Measurements from ENCODE around the gene PCOLCE2. TPM values are rescaled to one million over a fixed set of nuclear protein-coding genes. Genes with fewer than 3 reads are reported as not detected.

Gene PCOLCE2
- total RNA-seq, 4 donors from 2014 or later: 3.2 to 13.3 (median 6.7) TPM

DNA sequence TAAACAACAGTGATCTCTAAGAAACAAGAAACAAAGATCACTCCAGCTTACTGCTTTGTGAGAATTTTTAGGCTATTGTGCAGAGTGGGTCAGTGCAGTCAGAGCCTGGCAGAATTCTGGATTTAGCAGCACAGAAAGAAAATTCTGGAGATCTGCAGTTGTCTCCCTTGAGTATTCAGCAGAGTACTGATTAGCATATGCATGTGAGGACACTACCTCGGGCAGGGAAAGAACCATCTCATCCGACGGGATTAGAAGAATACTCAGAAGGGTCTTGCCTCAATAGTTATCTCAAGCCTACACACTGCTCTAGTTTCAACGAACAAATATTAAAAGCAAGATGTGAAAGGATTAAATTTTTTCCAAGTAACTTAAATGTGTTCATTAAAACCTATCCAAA, 94.4 kb downstream of the PCOLCE2 start:
- H3K4me1 ChIP-seq: no peaks in the 10 kb centered on the region
- no peak overlapping the region for H3K27ac ChIP-seq
- no peaks in the 10 kb centered on the region for H3K27me3 ChIP-seq
- DNase-seq (ENCODE audit: low spot score in 2 of 2): no peak
- H3K4me3 ChIP-seq: no peak overlapping the region
- H3K36me3 ChIP-seq: no peaks in the 10 kb centered on the region
- TF ChIP-seq POLR2A (IDR thresholded peaks at IDR 0.05): no peak
- TF ChIP-seq, protein P1, sequence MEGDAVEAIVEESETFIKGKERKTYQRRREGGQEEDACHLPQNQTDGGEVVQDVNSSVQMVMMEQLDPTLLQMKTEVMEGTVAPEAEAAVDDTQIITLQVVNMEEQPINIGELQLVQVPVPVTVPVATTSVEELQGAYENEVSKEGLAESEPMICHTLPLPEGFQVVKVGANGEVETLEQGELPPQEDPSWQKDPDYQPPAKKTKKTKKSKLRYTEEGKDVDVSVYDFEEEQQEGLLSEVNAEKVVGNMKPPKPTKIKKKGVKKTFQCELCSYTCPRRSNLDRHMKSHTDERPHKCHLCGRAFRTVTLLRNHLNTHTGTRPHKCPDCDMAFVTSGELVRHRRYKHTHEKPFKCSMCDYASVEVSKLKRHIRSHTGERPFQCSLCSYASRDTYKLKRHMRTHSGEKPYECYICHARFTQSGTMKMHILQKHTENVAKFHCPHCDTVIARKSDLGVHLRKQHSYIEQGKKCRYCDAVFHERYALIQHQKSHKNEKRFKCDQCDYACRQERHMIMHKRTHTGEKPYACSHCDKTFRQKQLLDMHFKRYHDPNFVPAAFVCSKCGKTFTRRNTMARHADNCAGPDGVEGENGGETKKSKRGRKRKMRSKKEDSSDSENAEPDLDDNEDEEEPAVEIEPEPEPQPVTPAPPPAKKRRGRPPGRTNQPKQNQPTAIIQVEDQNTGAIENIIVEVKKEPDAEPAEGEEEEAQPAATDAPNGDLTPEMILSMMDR (IDR thresholded peaks at IDR 0.05): no peak
- TF ChIP-seq EP300 (IDR thresholded peaks at IDR 0.05): no peak
- no peaks in the 10 kb centered on the region for H3K9me3 ChIP-seq
- 83% methylated on average over 4 of the region's 4 CpGs for WGBS

DNA sequence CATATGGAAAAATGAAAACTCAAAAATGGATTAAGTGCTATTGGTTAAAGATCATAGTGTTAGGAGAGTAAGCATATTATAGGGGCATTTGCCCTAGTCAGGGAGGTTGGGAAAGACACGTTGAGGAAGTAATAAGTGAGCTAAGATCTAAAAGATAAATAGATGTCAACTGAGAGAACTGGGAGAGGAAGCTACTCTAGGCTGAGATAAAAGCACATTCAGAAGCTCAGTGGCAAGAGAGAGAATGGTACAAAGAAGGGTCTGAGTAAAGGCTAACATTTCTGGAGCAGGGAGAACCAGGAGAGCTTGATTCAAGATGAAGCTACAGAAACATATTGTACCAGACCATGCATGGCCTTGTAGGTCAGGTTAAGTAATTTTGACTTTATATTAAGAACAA, 101.2 kb downstream of the PCOLCE2 start:
- TF ChIP-seq, protein P1 (IDR thresholded peaks at IDR 0.05): no peak
- TF ChIP-seq POLR2A (IDR thresholded peaks at IDR 0.05) (no peak), POLR2AphosphoS5 (IDR thresholded peaks at IDR 0.05) (no peak), EP300 (IDR thresholded peaks at IDR 0.05) (no peak)

DNA sequence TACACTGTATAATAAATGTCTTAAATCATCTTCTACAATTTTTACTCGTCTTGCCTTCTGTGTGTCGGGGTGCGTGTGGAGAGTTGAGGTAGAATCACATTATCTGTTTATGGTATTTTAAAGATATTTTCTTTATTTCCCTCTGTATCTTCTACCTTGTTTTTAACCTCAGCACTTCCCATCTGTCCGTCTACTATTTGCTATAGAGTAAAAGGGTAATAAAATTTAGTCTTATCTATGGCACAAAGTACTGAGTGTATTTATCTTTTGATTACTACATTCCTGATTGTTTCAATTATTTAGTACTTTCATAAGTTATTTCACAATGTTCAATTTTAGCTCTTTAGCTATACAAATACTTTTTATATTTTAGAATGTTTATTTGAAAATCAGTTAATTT, 102.9 kb downstream of the PCOLCE2 start:
- no peaks in the 10 kb centered on the region for H3K4me1 ChIP-seq
- TF ChIP-seq POLR2AphosphoS5 (IDR thresholded peaks at IDR 0.05) (no peak), POLR2A (IDR thresholded peaks at IDR 0.05) (no peak)
- TF ChIP-seq, protein P1 (IDR thresholded peaks at IDR 0.05): no peak
- no peak overlapping the region for H3K27ac ChIP-seq
- no peak overlapping the region for H3K4me3 ChIP-seq
- no peaks in the 10 kb centered on the region for H3K9me3 ChIP-seq
- no peak for DNase-seq (ENCODE audit: low spot score in 2 of 2)
- no peaks in the 10 kb centered on the region for H3K36me3 ChIP-seq
- H3K27me3 ChIP-seq: no peaks in the 10 kb centered on the region
- WGBS: 90% methylated on average over 4 of the region's 4 CpGs

More for the DNA sequence above, 101.2 kb downstream of the PCOLCE2 start:
- H3K4me1 ChIP-seq: no peaks in the 10 kb centered on the region
- no peaks in the 10 kb centered on the region for H3K36me3 ChIP-seq
- WGBS: 47% methylated on average over 1 of the region's 1 CpG
- no peaks in the 10 kb centered on the region for H3K27me3 ChIP-seq
- DNase-seq (ENCODE audit: low spot score in 2 of 2): no peak
- H3K4me3 ChIP-seq: no peak overlapping the region
- no peak overlapping the region for H3K27ac ChIP-seq
- no peaks in the 10 kb centered on the region for H3K9me3 ChIP-seq

DNA sequence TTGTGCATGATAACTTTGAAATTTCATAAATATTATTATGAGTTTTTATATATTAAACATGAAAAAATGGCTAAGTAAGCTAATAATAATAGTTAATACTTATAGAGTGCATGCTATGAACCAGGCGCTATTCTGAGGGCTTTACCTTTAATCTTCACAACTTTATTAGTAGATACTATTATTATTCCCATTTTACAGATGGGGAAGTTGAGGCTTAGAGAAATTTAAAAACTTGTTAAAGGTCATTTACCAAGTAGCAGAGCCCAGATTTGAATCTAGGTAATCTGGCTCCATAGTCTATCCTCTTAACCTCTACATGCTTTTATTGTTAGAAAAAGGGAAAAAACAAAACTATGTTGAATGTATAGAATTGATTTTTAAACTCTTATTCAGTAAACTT, 104.7 kb downstream of the PCOLCE2 start:
- Histone ChIP-seq H3K36me3 (no peaks in the 10 kb centered on the region), H3K27me3 (no peaks in the 10 kb centered on the region), H3K4me3 (no peak overlapping the region), H3K4me1 (no peaks in the 10 kb centered on the region), H3K27ac (no peak overlapping the region), H3K9me3 (no peaks in the 10 kb centered on the region)
- 98% methylated on average over 1 of the region's 1 CpG for WGBS
- TF ChIP-seq EP300 (IDR thresholded peaks at IDR 0.05) (no peak), POLR2A (IDR thresholded peaks at IDR 0.05) (no peak), POLR2AphosphoS5 (IDR thresholded peaks at IDR 0.05) (no peak)
- TF ChIP-seq, protein P1 (IDR thresholded peaks at IDR 0.05): no peak
- DNase-seq (ENCODE audit: low spot score in 2 of 2): no peak

DNA sequence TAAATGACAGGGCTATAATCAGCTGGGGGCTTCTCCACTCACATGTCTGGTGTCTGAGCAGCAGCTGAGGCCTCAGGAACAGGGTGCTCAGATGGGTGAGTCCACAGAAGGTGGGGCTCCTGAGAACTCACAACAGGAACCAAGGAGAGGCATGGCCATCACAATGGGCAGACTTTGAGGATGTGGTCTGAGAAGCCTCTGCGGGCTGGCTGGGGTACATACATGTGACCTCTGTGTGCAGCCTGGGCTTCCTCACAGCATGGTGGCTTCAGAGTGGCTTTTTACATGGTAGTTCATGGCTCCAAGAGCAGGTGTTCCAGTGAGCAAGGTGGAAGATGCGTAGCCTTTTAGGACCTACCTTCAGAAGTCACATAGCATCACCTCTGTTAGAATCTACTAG, 106.3 kb downstream of the PCOLCE2 start:
- no peak overlapping the region for H3K27ac ChIP-seq
- H3K9me3 ChIP-seq: no peaks in the 10 kb centered on the region
- no peaks in the 10 kb centered on the region for H3K27me3 ChIP-seq
- H3K36me3 ChIP-seq: no peaks in the 10 kb centered on the region
- no peak for DNase-seq (ENCODE audit: low spot score in 2 of 2)
- TF ChIP-seq EP300 (IDR thresholded peaks at IDR 0.05) (no peak), POLR2A (IDR thresholded peaks at IDR 0.05) (no peak), POLR2AphosphoS5 (IDR thresholded peaks at IDR 0.05) (no peak)
- TF ChIP-seq, protein P1 (IDR thresholded peaks at IDR 0.05): no peak
- H3K4me3 ChIP-seq: no peak overlapping the region
- 93% methylated on average over 2 of the region's 2 CpGs for WGBS
- no peaks in the 10 kb centered on the region for H3K4me1 ChIP-seq

All from suprapubic skin (tissue), 4 donors.